ENCODE results near the gene MET.

Gene MET

DNA sequence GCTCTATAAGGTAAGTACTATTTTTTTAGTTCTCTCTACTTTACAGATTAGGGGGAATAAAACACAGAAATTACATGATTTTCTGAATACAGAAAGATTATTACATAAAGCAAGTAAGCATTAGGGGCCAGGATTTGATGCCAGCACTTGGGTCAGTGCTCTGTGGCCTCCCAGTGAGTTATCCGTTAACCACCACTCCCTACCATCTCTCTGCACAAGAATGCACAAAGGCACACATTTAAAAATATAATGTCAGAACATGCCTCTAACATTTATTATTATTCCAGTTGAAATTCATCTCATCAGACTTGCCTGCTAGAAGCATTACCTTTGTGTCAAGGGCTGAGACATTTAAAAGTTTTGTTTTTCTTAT, 59.0 kb downstream of the MET start:
- Histone ChIP-seq H3K4me1 (ENCODE audit: control insufficient read depth in 1 of 2, insufficient read depth in 2 of 2, low read length in 2 of 2) (peaks cover 0 to 4% of the 10 kb centered on the region in 2 donors), H3K4me3 (ENCODE audit: low read depth in 1 of 2, low read length in 2 of 2) (no peak overlapping the region), H3K9me3 (ENCODE audit: control insufficient read depth in 1 of 2, low read length in 2 of 2) (no peaks in the 10 kb centered on the region), H3K27ac (ENCODE audit: low read length) (no peak overlapping the region), H3K27me3 (ENCODE audit: low read depth, low read length) (no peaks in the 10 kb centered on the region), H3K36me3 (ENCODE audit: control insufficient read depth in 1 of 2, insufficient read depth in 2 of 2, low read length in 2 of 2) (no peaks in the 10 kb centered on the region)

DNA sequence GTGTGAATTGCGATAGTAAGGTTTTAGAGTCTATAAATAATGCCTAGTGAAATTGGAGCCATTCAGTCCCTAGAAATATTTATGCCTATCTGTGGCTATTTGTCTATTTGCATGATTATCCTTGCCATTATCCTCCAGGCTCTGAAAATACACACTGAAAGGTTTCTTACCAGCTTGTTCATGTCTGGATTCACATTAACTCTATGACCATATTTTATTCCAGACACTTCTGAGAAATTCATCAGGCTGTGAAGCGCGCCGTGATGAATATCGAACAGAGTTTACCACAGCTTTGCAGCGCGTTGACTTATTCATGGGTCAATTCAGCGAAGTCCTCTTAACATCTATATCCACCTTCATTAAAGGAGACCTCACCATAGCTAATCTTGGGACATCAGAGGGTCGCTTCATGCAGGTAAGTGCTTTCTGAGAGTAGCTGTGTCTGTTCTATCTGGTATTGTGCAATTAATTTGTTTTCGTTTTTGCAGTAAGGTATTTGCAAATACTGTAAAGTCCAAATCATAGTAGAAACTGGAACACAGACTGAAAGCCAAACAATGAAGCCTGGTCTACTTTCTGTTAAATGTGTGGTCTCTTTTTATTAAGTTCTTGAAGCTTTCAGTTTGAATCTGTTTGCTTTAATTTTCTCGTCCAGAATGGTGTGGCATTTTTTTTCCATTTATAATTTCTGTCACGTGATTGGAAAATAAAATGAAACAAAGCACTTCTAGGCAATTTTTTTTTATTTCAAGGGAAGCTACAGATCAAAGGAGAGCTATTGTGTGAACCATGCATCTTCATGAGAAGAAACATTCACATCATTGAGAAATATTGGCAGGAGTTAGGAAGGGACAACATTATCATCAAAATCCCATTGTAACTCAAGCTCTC, 59.7 kb downstream of the MET start:
- Histone ChIP-seq H3K4me1 (ENCODE audit: control insufficient read depth in 1 of 2, insufficient read depth in 2 of 2, low read length in 2 of 2) (peaks cover 0 to 4% of the 10 kb centered on the region in 2 donors), H3K4me3 (ENCODE audit: low read depth in 1 of 2, low read length in 2 of 2) (no peak overlapping the region), H3K36me3 (ENCODE audit: control insufficient read depth in 1 of 2, insufficient read depth in 2 of 2, low read length in 2 of 2) (no peaks in the 10 kb centered on the region), H3K27me3 (ENCODE audit: low read depth, low read length) (no peaks in the 10 kb centered on the region), H3K27ac (ENCODE audit: low read length) (no peak overlapping the region), H3K9me3 (ENCODE audit: control insufficient read depth in 1 of 2, low read length in 2 of 2) (no peaks in the 10 kb centered on the region)

DNA sequence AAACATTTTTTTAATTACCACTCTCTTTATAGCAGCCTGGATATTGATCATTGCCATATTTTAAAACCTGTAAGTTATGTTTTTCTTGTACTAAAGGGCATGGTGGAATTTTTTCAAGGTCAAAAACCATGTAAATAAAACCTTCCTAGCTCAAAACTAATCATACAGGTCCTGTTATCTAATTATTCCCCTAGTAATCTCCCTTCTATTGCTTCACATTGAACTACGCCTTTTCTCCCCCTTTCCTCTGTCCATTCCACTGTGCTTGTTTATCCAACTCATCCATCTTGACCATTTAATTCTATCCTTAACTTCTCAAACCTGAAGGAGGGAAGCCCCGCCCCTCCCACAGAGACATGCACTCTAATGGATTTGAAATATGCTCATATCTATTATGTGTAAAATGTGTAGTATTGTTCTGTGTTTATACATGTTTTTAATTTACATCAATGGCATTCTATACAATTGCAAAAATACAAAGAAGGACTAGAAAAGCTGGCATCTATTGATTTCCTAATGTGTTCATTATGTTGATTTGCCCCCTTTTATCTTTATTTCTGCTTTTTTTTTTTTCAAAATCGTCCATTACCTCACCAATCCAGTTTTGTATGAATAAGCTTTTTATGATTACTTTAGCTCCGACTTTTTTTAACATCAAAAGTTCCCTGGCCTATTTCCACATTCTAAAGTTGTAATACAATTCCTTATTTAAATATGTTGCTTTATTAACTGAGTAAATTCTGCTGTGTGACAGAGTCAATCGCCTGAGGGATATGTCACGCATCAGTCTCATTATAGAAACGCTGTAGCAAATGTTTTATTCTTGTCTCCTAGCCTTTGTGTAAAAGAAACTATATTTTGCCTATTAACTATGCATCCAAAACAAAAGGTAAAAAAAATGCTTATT, 61.0 kb downstream of the MET start:
- Histone ChIP-seq H3K4me1 (ENCODE audit: control insufficient read depth in 1 of 2, insufficient read depth in 2 of 2, low read length in 2 of 2) (peaks cover 0 to 4% of the 10 kb centered on the region in 2 donors), H3K9me3 (ENCODE audit: control insufficient read depth in 1 of 2, low read length in 2 of 2) (no peaks in the 10 kb centered on the region), H3K27ac (ENCODE audit: low read length) (no peak overlapping the region), H3K36me3 (ENCODE audit: control insufficient read depth in 1 of 2, insufficient read depth in 2 of 2, low read length in 2 of 2) (no peaks in the 10 kb centered on the region), H3K27me3 (ENCODE audit: low read depth, low read length) (no peaks in the 10 kb centered on the region), H3K4me3 (ENCODE audit: low read depth in 1 of 2, low read length in 2 of 2) (no peak overlapping the region)

DNA sequence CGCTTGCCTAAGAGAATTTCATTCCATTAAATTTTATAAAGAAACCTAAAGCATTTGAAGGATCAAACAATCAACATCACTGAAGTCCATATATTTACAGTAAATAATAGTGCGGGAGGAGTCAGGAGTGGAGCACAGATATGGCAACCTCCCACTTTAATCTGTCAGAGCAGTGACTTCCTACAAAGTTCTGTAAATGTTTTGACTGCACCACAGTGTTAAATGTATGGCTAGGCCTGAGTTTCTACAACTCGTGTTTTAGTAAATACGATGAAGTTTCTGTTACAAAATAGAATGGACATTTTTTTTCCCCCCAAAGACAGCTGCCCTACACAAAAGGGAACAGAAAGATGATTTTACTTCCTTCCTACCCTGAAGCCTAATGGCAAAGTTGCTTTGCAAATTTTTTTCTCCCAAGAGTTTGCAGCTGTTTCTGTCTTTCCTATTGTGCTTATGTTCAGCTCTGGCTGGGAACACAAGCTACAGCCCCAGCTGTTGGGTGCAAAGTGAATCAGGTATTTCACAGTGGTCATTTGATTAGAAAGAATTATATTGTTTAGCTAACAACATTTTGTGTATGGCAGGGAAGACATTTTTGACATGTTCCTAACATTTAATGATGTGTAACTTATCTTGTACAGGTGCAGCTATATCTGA, 62.1 kb downstream of the MET start:
- Histone ChIP-seq H3K4me3 (ENCODE audit: low read depth in 1 of 2, low read length in 2 of 2) (no peak overlapping the region), H3K27ac (ENCODE audit: low read length) (no peak overlapping the region), H3K9me3 (ENCODE audit: control insufficient read depth in 1 of 2, low read length in 2 of 2) (no peaks in the 10 kb centered on the region), H3K36me3 (ENCODE audit: control insufficient read depth in 1 of 2, insufficient read depth in 2 of 2, low read length in 2 of 2) (no peaks in the 10 kb centered on the region), H3K27me3 (ENCODE audit: low read depth, low read length) (no peaks in the 10 kb centered on the region), H3K4me1 (ENCODE audit: control insufficient read depth in 1 of 2, insufficient read depth in 2 of 2, low read length in 2 of 2) (peaks cover 0 to 4% of the 10 kb centered on the region in 2 donors)

DNA sequence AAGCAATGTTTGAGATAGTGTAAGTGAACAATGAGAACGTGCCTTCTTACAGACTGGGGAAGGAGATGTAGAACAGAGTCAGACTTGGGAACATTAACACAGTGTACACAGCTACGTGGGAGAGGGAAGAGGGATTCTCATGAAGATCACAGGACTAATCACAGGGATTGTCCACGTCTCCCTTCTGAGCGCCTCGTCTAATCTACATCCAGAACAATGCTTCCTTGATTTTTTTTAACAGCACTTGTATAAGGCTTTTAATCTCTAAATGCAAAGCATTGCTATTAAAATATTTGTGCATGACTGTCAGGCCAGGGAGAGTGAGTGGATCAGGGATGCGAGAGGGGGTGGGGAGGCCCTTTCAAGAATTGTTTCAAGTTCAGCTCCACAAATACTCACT, 62.7 kb downstream of the MET start:
- H3K36me3 ChIP-seq (ENCODE audit: control insufficient read depth in 1 of 2, insufficient read depth in 2 of 2, low read length in 2 of 2), result no peaks in the 10 kb centered on the region
- H3K9me3 ChIP-seq (ENCODE audit: control insufficient read depth in 1 of 2, low read length in 2 of 2), result no peaks in the 10 kb centered on the region
- no peak overlapping the region for H3K27ac ChIP-seq (ENCODE audit: low read length)
- peaks cover 0 to 4% of the 10 kb centered on the region in 2 donors for H3K4me1 ChIP-seq (ENCODE audit: control insufficient read depth in 1 of 2, insufficient read depth in 2 of 2, low read length in 2 of 2)
- H3K27me3 ChIP-seq (ENCODE audit: low read depth, low read length), result no peaks in the 10 kb centered on the region
- no peak overlapping the region for H3K4me3 ChIP-seq (ENCODE audit: low read depth in 1 of 2, low read length in 2 of 2)

DNA sequence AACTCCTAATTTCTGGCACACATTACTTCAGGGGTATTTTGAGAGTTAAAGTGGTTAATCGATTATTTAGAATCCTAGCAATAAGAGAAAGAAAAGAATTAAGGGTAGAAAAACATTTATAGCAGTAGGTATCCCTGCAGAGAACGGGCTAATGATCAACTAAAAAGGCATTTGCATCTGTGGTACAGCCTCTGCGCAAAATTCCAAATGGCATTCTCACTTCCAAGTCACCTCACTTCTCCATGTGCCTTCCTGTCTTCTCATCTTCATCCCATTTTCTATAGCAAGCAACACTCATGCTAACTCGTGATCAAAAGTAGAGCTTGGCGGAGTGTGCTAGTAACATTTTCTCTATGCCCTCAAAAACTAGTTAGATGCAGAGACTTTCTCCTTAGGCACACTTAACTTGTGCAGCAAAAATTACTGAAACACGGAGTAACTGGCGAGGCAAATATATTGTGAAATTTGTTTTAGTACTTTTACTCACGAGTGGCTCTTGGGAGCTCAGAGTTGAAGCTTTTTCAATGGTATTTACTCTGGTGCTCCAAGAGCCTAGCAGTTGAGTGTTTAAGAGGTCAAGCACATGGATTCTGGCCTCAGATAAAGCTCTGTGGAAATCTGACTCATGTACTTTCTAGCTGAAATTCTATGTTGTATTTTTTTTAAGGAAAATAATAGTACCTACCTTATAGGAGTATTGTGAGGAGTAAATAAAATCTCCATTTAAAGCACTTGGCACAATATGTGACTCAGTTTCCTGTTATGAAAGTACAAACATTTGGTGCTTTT, 65.1 kb downstream of the MET start:
- Histone ChIP-seq H3K9me3 (ENCODE audit: control insufficient read depth in 1 of 2, low read length in 2 of 2) (no peaks in the 10 kb centered on the region), H3K36me3 (ENCODE audit: control insufficient read depth in 1 of 2, insufficient read depth in 2 of 2, low read length in 2 of 2) (no peaks in the 10 kb centered on the region), H3K27me3 (ENCODE audit: low read depth, low read length) (no peaks in the 10 kb centered on the region), H3K4me1 (ENCODE audit: control insufficient read depth in 1 of 2, insufficient read depth in 2 of 2, low read length in 2 of 2) (no peaks in the 10 kb centered on the region), H3K27ac (ENCODE audit: low read length) (no peak overlapping the region), H3K4me3 (ENCODE audit: low read depth in 1 of 2, low read length in 2 of 2) (no peak overlapping the region)

DNA sequence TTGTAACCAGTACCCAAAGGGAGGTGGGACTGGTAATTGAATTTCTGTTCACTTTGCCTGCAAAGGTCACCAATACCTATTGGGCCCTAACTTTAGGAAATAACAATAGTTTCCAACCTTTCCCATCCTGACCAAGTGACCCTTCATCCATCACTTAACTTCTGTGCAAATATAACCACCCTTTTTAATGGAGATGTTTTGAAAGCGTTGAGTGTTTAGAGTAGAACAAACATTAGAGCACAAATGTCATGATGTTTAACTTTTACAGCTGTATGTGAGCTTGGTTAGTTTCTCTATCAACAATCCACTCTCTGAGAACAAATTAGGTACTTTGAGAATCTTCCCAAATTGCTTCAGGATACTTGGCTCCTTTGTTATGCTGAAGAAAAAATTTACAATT, 66.4 kb downstream of the MET start:
- no peak overlapping the region for H3K27ac ChIP-seq (ENCODE audit: low read length)
- H3K4me3 ChIP-seq (ENCODE audit: low read depth in 1 of 2, low read length in 2 of 2), result no peak overlapping the region
- H3K36me3 ChIP-seq (ENCODE audit: control insufficient read depth in 1 of 2, insufficient read depth in 2 of 2, low read length in 2 of 2), result no peaks in the 10 kb centered on the region
- H3K9me3 ChIP-seq (ENCODE audit: control insufficient read depth in 1 of 2, low read length in 2 of 2), result no peaks in the 10 kb centered on the region
- no peaks in the 10 kb centered on the region for H3K4me1 ChIP-seq (ENCODE audit: control insufficient read depth in 1 of 2, insufficient read depth in 2 of 2, low read length in 2 of 2)
- H3K27me3 ChIP-seq (ENCODE audit: low read depth, low read length), result no peaks in the 10 kb centered on the region

DNA sequence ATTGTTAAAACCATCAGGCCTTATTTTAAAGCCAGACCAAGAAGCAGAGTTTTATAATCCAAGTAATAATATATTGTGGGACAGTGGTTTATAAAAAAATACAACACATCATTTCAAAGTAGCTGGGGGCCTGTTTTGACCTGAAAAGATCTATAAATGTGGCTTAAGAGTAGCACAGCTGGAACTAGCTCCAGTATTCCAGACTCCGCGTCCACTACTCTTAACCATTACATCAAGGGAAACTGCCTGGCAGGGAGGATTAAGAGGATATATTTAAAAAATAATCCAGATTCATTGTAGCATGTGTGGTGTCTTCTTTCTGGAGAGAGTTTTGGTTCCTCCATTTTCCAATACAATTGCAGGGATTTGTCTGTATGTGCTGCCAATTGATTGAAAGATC, 67.3 kb downstream of the MET start:
- H3K36me3 ChIP-seq (ENCODE audit: control insufficient read depth in 1 of 2, insufficient read depth in 2 of 2, low read length in 2 of 2), result no peaks in the 10 kb centered on the region
- H3K4me1 ChIP-seq (ENCODE audit: control insufficient read depth in 1 of 2, insufficient read depth in 2 of 2, low read length in 2 of 2), result no peaks in the 10 kb centered on the region
- H3K9me3 ChIP-seq (ENCODE audit: control insufficient read depth in 1 of 2, low read length in 2 of 2), result no peaks in the 10 kb centered on the region
- H3K27me3 ChIP-seq (ENCODE audit: low read depth, low read length), result no peaks in the 10 kb centered on the region
- no peak overlapping the region for H3K4me3 ChIP-seq (ENCODE audit: low read depth in 1 of 2, low read length in 2 of 2)
- H3K27ac ChIP-seq (ENCODE audit: low read length), result no peak overlapping the region

DNA sequence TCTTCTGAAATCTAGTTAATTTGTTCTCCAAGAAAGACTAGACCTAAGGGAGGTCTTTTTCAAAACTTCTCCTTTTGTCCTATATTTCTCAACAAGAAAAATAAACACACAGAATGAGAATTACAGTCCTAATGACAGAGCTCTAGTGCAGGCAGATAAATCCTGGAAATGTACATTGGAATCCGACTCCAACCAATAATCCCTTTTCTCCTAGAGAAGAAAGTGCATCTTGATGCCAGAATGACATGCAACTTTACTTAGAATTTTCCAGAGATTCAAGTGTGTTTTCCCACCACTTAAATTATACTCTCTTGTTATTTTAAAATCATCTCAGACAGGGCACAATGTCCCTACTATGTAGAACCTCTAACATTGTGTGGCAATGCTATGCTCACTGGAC, 68.2 kb downstream of the MET start:
- no peak overlapping the region for H3K4me3 ChIP-seq (ENCODE audit: low read depth in 1 of 2, low read length in 2 of 2)
- no peaks in the 10 kb centered on the region for H3K9me3 ChIP-seq (ENCODE audit: control insufficient read depth in 1 of 2, low read length in 2 of 2)
- H3K27me3 ChIP-seq (ENCODE audit: low read depth, low read length), result no peaks in the 10 kb centered on the region
- no peaks in the 10 kb centered on the region for H3K4me1 ChIP-seq (ENCODE audit: control insufficient read depth in 1 of 2, insufficient read depth in 2 of 2, low read length in 2 of 2)
- H3K36me3 ChIP-seq (ENCODE audit: control insufficient read depth in 1 of 2, insufficient read depth in 2 of 2, low read length in 2 of 2), result no peaks in the 10 kb centered on the region
- no peak overlapping the region for H3K27ac ChIP-seq (ENCODE audit: low read length)

DNA sequence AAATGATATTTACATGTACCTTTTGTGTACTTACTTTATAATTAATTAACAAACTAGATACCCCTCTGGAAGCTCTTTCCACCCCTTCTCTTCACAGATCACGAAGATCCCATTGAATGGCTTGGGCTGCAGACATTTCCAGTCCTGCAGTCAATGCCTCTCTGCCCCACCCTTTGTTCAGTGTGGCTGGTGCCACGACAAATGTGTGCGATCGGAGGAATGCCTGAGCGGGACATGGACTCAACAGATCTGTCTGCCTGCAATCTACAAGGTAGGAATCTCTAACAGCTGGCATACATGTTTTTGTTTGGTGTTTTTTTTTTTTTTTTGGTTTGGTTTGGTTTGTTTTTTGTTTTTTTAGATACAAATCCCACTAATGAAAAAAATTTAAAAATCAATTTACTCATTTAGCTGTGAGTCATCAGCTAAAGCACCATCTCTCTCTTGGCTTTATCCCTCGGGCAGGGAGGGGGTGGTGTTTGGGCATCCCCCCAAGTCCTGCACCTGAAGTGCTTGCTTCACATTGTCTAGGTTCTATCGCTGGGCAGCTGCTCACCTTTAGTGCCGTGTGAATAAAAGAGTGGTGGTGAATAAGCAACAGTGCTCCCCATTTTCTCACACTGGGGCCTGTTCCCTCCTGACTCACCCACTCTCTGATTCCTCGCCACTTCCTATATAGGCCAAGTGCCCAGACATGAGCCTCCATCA, 68.9 kb downstream of the MET start:
- H3K36me3 ChIP-seq (ENCODE audit: control insufficient read depth in 1 of 2, insufficient read depth in 2 of 2, low read length in 2 of 2), result no peaks in the 10 kb centered on the region
- no peaks in the 10 kb centered on the region for H3K9me3 ChIP-seq (ENCODE audit: control insufficient read depth in 1 of 2, low read length in 2 of 2)
- no peak overlapping the region for H3K4me3 ChIP-seq (ENCODE audit: low read depth in 1 of 2, low read length in 2 of 2)
- H3K4me1 ChIP-seq (ENCODE audit: control insufficient read depth in 1 of 2, insufficient read depth in 2 of 2, low read length in 2 of 2), result no peaks in the 10 kb centered on the region
- H3K27me3 ChIP-seq (ENCODE audit: low read depth, low read length), result no peaks in the 10 kb centered on the region
- no peak overlapping the region for H3K27ac ChIP-seq (ENCODE audit: low read length)
